Epidermal melanocyte (primary cell): ENCODE results near the gene TM4SF20.
A peak's percentile ranks its signal among the peaks of the same experiment; 100 is the strongest.
"Not testable (repeated sequence)": the region's sequence is repeated elsewhere in the genome, so short reads cannot be mapped to it uniquely, and the experiment has no call there.

ENCODE experiments used
- DNase-seq: peaks from one replicate; pipeline ENCODE4 v3.0.0; 2011; ENCODE audit warnings: low spot score; ENCODE audit not compliant: insufficient read length

Gene TM4SF20

GRCh38 chr2:227367427-227367795 is 11.7 kb downstream of the TM4SF20 start:
- no peak for DNase-seq

GRCh38 chr2:227366769-227367426 is 12.2 kb downstream of the TM4SF20 start:
- no peak for DNase-seq

- DNase-seq: no peak
Observed at GRCh38 chr2:227365833-227366232, 13.3 kb downstream of the TM4SF20 start.

GRCh38 chr2:227364585-227365263 is 14.4 kb downstream of the TM4SF20 start:
- not testable (repeated sequence) for DNase-seq

DNA sequence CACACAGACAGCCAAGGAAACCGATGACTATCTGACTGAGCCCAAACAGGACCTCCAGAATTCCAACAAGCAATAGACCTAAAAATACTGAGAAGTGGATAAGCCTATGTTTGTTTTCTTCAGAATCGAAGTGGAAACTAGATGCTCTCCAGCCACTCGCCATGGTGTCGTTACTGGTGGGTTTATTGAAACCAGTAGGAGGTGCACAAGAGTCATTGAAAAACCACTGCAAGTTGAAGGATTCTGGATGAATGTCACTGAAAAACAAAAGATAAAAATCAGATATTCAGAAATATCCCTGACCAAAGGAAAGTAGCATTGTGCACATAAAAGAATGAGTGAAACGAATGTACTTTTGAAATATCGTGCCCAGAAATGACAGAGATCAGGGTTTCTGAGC is 15.3 kb downstream of the TM4SF20 start:
- DNase-seq: no peak

DNA sequence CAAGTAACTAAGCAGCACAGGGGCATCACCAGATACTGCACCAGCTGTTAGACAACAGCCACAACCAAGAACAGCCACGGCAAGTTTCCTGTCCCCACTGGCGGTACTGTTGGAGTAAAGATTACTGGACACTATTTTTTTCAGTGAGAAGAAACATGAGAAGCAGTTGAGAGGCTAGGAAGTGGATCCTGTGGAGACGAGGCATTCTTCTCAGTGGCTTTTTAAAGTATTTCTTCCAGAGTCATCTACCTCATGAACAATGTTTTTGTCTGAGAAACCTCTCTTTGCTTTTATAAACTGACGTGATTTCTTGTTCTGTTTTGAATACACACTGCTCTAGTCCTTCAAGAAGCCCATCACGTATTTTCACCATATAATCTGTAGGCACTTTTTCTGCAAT is 18.8 kb downstream of the TM4SF20 start:
- DNase-seq: no peak

DNA sequence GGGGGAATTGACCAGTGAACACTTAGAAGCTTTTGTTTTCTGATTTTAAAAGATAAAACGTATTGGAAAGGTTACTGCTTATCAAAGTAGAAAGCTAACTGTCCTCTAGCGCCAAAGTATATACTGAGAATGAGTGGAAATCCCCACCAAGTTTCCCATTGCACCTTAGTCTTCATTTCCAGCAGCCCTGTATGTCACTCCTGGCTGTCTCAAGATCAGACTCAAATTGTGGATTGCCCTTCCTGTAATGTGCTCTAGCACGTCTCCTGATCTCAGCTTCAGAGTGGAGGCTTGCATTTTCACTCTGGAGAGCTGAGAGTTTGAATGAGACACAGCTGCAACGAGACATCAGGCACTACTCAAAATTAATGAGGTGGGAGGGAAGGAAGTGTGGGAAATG is 27.5 kb downstream of the TM4SF20 start:
- DNase-seq: no peak

- DNase-seq: no peak
Observed at GRCh38 chr2:227349989-227350612, 29.0 kb downstream of the TM4SF20 start.

DNA sequence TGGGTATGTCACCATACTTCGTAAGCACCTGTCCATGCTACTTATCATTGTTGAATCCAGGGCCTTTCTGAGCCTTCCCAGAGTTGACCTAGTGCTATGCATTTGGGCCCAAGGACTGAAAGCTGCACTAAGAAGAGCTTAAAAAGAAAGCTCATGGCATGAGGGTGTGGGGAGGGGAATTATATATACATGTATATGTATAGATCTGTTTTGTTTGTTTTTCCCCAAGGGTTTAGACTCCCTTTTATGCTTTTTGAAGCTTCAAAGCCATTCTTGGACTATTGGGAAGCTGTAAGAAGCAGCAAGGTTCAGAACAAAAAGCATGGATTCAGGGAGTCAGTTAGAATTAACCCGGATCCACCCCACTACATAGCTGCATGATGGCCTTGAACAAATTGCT is 30.8 kb downstream of the TM4SF20 start:
- DNase-seq: no peak

DNA sequence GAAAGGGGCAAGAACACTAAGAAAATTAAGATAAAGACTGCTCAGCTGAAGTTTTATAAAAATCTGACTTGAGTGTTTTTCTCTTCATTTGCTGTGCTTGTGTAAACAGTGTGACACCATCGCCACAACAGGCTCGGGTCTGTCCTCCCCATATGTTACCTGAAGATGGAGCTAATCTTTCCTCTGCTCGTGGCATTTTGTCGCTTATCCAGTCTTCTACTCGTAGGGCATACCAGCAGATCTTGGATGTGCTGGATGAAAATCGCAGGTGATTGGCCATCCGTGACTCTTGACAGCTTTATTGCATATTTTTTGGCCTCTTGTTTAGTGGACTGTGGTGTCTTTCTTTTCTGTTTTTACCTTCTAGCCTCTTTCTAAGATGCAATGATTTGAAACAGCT is 32.0 kb downstream of the TM4SF20 start:
- no peak for DNase-seq

DNA sequence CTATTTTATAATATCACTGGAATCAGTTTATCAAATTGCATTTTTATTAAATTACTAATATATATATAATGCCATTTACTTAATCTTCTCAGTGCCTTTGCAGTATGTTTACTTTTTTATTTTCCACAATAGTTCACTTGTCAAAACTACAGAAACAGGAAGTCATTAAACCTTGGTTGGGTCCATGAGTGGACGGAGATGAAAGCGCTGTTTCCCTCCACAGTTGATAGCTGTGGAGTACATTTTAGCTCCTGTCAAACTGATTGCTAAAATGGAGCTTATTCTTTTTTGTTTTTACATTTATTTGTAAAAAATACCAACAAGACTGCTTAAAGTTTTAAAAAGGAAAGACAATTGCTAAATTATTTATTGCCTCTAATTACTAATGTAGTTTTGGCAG is 34.9 kb downstream of the TM4SF20 start:
- no peak for DNase-seq

DNA sequence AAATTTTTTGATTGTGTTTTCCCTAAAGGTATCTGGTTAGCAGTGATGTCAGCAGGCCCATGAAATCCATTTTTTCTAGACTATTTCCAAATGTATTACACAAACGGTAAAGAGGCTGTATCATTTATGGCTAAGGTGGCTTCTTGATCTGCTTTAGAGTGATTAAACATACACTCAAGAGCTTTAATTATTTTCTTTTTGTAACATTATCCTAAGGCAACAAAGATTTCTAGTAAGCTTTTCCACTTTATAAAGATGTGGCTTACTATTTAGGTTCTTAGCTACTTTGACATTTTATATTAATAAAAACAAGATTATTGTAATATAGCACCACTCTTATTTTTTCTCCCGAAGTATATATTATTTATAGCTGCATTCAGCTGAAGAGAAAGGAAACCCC is 37.6 kb downstream of the TM4SF20 start:
- no peak for DNase-seq

DNA sequence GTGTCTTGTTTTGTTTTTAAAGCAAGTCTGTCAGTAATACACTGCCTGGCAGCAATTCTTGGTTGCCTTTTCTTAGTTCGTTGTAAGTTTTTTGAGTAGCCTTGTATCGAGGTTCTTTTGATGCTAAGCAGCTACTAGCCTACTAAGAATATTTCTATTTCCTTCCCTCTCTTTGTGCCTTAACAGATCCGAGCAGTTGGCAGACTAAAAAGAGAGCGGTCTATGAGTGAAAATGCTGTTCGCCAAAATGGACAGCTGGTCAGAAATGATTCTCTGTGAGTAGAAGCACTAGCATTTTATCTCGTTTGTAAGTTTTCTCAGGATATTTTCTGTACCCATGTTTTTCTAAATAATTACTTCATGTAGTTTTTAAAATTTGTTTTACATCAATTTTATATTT is 39.0 kb downstream of the TM4SF20 start:
- no peak for DNase-seq

- no peak for DNase-seq
Observed at GRCh38 chr2:227339098-227339599, 40.0 kb downstream of the TM4SF20 start.

- no peak for DNase-seq
Observed at GRCh38 chr2:227337442-227337841, 41.7 kb downstream of the TM4SF20 start.

DNA sequence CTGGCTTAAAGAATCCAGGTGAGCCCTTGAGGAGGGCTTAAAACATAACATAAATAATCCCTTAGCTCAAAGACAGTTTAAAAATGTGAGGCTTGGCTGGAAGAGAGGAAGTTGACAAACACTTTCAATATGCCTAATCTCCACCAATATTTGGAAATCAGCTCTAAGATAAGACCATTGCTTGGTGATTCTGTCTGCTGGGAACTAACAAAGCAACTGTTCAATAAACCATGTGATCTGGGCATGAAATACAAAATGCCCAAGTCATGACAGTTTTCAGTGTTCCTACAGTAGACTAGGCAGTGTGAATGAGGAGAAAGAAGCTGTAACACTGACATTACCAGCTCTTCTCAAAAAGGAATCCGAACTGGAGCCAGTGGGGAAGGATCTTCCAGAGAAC is 43.4 kb downstream of the TM4SF20 start:
- DNase-seq: no peak

GRCh38 chr2:227326783-227327182 is 52.3 kb downstream of the TM4SF20 start:
- no peak for DNase-seq

DNA sequence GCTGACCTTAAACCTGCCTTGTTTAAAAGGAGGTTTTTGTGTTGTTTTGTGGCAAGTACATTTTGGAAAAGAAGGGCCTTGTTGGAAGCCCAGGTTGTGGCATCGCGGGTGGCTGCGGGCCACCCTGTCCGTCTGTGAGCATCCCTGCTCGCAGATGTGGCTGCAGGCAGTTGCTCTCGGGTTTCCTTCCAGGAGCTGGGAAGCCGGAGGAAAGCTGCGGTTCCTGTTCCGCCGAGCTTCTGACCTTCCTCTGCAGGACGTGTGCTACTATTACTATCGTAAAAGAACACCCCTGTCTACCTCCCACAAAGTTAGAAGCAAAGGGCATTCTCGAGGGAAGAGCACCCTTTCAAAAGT is 53.3 kb downstream of the TM4SF20 start:
- no peak for DNase-seq

GRCh38 chr2:227324995-227325838 is 53.9 kb downstream of the TM4SF20 start, which contains the start of gene MFF:
TSS of gene MFF (plus strand) at chr2:227325251. CDS start at chr2:227330666, 5,415 bp downstream.
- peak; percentile 93 for DNase-seq

- peak; percentile 52 for DNase-seq
Observed at GRCh38 chr2:227324642-227324994, 54.5 kb downstream of the TM4SF20 start.

GRCh38 chr2:227323818-227324217 is 55.3 kb downstream of the TM4SF20 start:
- no peak for DNase-seq
